PC-3 (cell line): ENCODE measurements around the gene SERPING1.

Source experiments
- CTCF ChIP-seq: fragments of 300-600 bp; sonication (generic); conservative IDR thresholded peaks from 2 replicates; pipeline ENCODE4 v1.5.1; 2017; ENCODE audit warnings: antibody characterized with exemption, low read depth, mild to moderate bottlenecking, low read length
- EZH2 ChIP-seq: fragments of 300-600 bp; sonication (generic); IDR thresholded peaks from one replicate; pipeline ENCODE4 v1.6.1; 2017; ENCODE audit warnings: antibody characterized with exemption, mild to moderate bottlenecking, low read length; ENCODE audit not compliant: unreplicated experiment
- EZH2phosphoT487 ChIP-seq: fragments of 300-600 bp; sonication (generic); IDR thresholded peaks from 2 replicates; pipeline ENCODE4 v1.6.1; 2018; ENCODE audit warnings: mild to moderate bottlenecking, antibody characterized with exemption, low read length, borderline replicate concordance

DNA sequence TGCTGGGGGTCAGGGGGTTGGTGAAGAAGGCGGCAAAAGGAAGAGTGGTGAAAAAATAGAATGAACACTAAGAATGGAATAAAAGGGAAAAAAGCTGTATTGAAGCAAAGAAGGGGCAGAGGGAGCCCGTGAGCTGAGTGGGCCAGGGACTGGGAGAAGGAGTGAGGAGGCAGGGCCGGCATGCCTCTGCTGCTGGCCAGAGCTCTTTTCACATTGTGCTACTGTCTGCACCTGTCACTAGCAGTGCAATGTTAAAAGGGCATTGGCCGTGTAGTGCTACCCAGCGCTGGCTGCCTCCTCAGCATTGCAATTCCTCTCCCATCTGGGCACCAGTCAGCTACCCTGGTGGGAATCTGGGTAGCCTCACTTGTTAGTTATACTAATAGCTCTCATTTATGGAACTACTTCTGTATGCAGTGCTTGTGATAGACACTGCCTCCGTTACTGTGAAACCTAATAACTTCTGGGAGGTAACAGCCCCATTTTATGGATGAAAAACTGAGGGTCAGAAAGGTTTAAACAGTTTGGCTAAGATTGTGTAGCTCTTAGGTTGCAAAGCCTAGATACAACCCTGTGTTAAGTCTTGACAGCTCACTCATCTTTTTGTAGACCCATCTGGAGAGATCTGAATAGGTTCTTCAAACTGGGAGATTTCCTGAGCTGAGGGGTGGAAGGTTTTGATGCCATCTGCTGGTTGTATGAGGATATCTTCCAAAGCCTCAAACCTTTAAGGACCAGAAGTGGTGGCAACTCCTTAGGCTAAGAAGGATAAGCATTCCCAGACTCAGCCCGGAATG, 43.7 kb downstream of the SERPING1 start:
- TF ChIP-seq CTCF = peak; percentile 81
- no peak for TF ChIP-seq EZH2phosphoT487
- no peak for TF ChIP-seq EZH2
